Measurements from ENCODE around the gene S100PBP. TPM values are rescaled to one million over a fixed set of nuclear protein-coding genes. Genes with fewer than 3 reads are reported as not detected.

S100PBP gene
- total and polyA plus RNA-seq, 9 of the 15 experiments (the other 6 are each of a cell fraction or from before 2014, with no cell fraction given) = 22.9 to 60.2 (median 32.9) TPM

GRCh38 chr1:32900956-32901822, 83.7 kb downstream of the S100PBP start, which contains the start of gene TMEM54 (continued):
- TF ChIP-seq E2F6 (IDR thresholded peaks at IDR 0.05; ENCODE audit: borderline replicate concordance in 1 of 2, extremely low read depth in 1 of 2, insufficient read depth in 1 of 2, insufficient read length in 1 of 2, low read depth in 1 of 2, low read length in 1 of 2, poor library complexity in 1 of 2, severe bottlenecking in 1 of 2) (peak; percentile 81 to 94), HDAC2 (IDR thresholded peaks at IDR 0.05) (peak; percentile 18; the same call in 1 of the 2 replicates), KDM2B (CRISPR knock-in tag; IDR thresholded peaks at IDR 0.05) (peak; percentile 89), ZNF511 (CRISPR knock-in tag; IDR thresholded peaks at IDR 0.05) (0 out of 2 replicates have a peak, but pooled peaks have one; percentile 20), HMGN3 (IDR thresholded peaks at IDR 0.05; ENCODE audit: borderline replicate concordance, extremely low read depth, insufficient read length, low read depth, low read length) (peak; percentile 55), RBBP5 (IDR thresholded peaks at IDR 0.05; ENCODE audit: borderline replicate concordance, insufficient read depth, low read length, poor library complexity, severe bottlenecking) (peak; percentile 54), CAMTA2 (CRISPR knock-in tag; conservative IDR thresholded peaks at IDR 0.05) (no peak), ZNF740 (CRISPR knock-in tag; IDR thresholded peaks at IDR 0.05) (no peak), ZNF740 (tag; IDR thresholded peaks at IDR 0.05) (no peak), FOSL1 (tag; conservative IDR thresholded peaks at IDR 0.05) (peak; percentile 64; the same call in 1 of the 2 replicates), PHF20 (IDR thresholded peaks at IDR 0.05; ENCODE audit: partially characterized antibody) (peak; percentile 32), RB1 (IDR thresholded peaks at IDR 0.05; ENCODE audit: low read depth) (peak; percentile 88), RUNX1 (IDR thresholded peaks at IDR 0.05; ENCODE audit: low read depth) (no peak), ZFP36 (IDR thresholded peaks at IDR 0.05; ENCODE audit: low read depth, low read length, partially characterized antibody) (peak; percentile 76), BRF1 (IDR thresholded peaks at IDR 0.05; ENCODE audit: borderline replicate concordance, extremely low read depth, insufficient read length) (no peak), MBD2 (IDR thresholded peaks at IDR 0.05; ENCODE audit: borderline replicate concordance, low read depth) (no peak), PML (IDR thresholded peaks at IDR 0.05; ENCODE audit: low read length) (no peak), ZNF431 (CRISPR knock-in tag; IDR thresholded peaks at IDR 0.05) (no peak), ZBTB17 (CRISPR knock-in tag; IDR thresholded peaks at IDR 0.05) (0 out of 2 replicates have a peak, but pooled peaks have one; percentile 16), PCBP2 (IDR thresholded peaks at IDR 0.05; ENCODE audit: low read depth, low read length, poor library complexity, severe bottlenecking) (no peak), NONO (IDR thresholded peaks at IDR 0.05; ENCODE audit: low read depth in 2 of 2, low read length in 1 of 2) (peak in 1 of 2 experiments; percentile 80; a peak in 1 of 4 replicates), SREBF1 (IDR thresholded peaks at IDR 0.05; ENCODE audit: borderline replicate concordance, low read depth, low read length) (no peak), ZNF282 (CRISPR knock-in tag; IDR thresholded peaks at IDR 0.05) (0 out of 2 replicates have a peak, but pooled peaks have one; percentile 44), MYC (IDR thresholded peaks at IDR 0.05; ENCODE audit: low read depth, low read length) (0 out of 2 replicates have a peak, but pooled peaks have one; percentile 36), MYC (CRISPR knock-in tag; IDR thresholded peaks at IDR 0.05; ENCODE audit: borderline replicate concordance, low read depth) (no peak), SETDB1 (IDR thresholded peaks at IDR 0.05; ENCODE audit: low read length) (no peak)

All from K562 (cell line).